ENCODE results near the gene RNF40. TPM values are rescaled to one million over a fixed set of nuclear protein-coding genes. Genes with fewer than 3 reads are reported as not detected.
"Not testable (repeated sequence)": the region's sequence is repeated elsewhere in the genome, so short reads cannot be mapped to it uniquely, and the experiment has no call there.

The RNF40 gene
- total RNA-seq, 1 donor from 2014 or later = 80.0 TPM

GRCh38 chr16:30820952-30821421 lies 58.9 kb downstream of the RNF40 start:
- DNase-seq = no peak

GRCh38 chr16:30821441-30821840 lies 59.3 kb downstream of the RNF40 start:
- not testable (repeated sequence) for DNase-seq

DNA sequence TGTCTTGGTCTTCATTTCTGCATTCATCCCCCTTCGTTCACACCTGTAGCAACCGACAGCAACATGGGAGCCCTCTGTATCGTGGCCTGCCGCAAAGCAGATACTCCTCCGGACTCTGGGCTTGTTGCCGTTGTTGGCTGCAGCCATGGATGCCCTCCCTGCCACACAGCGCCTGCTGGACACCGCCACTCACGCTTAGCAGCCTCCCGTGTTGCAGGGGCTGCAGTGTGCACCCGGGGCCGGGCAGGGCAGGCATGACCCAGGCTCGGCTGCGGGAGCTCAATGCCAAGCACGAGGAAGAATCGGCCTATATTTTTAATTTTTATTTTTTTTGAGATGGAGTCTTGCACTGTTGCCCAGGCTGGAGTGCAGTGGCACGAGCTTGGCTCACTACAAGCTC lies 59.8 kb downstream of the RNF40 start:
- no peak for DNase-seq

Small RNA genes within 50 kb of the gene (small RNA-seq; reads per million reads assigned to genes)
- gene RF00017 = not detected

Other genes with a start within 250 kb of the RNF40 start
- gene ZNF768, start 235.8 kb upstream of the RNF40 start, total RNA-seq = 28.4 TPM
- gene ZNF747, start 227.5 kb upstream of the RNF40 start, total RNA-seq = 12.6 TPM
- 6.9 TPM for gene ZNF764, start 203.9 kb upstream of the RNF40 start, total RNA-seq
- 5.9 TPM for gene ZNF688, start 190.6 kb upstream of the RNF40 start, total RNA-seq
- gene ZNF785, start 176.6 kb upstream of the RNF40 start, total RNA-seq = 16.1 TPM
- gene ZNF689, start 151.9 kb upstream of the RNF40 start, total RNA-seq = 8.9 TPM
- gene PRR14, start 111.4 kb upstream of the RNF40 start, total RNA-seq = 9.2 TPM
- gene FBRS, start 103.9 kb upstream of the RNF40 start, total RNA-seq = 11.5 TPM
- gene SRCAP, start 63.2 kb upstream of the RNF40 start, total RNA-seq = 21.7 TPM
- 12.0 TPM for gene PHKG2, start 13.9 kb upstream of the RNF40 start, total RNA-seq
- gene CFAP119, start 260 bp upstream of the RNF40 start, total RNA-seq = 1.6 TPM
- gene ZNF629, start 24.9 kb downstream of the RNF40 start, total RNA-seq = 11.5 TPM
- 29.6 TPM for gene BCL7C, start 131.8 kb downstream of the RNF40 start, total RNA-seq
- gene CTF1, start 134.3 kb downstream of the RNF40 start, total RNA-seq = not detected
- gene FBXL19, start 161.2 kb downstream of the RNF40 start, total RNA-seq = 56.1 TPM
- 5.5 TPM for gene ORAI3, start 186.7 kb downstream of the RNF40 start, total RNA-seq
- gene SETD1A, start 195.4 kb downstream of the RNF40 start, total RNA-seq = 1.6 TPM
- gene HSD3B7, start 222.9 kb downstream of the RNF40 start, total RNA-seq = 2.5 TPM
- gene STX1B, start 248.3 kb downstream of the RNF40 start, total RNA-seq = 12.0 TPM

Measured in occipital lobe (tissue), 3 donors.